GM21576 (cell line): Measurements from ENCODE around the gene ARHGEF16.

Experiments used
- ATAC-seq: cut with Tn5 transposase; IDR thresholded peaks from one replicate; pipeline ENCODE4 v1.9.1; 2021; ENCODE audit warnings: mild to moderate bottlenecking, moderate library complexity; ENCODE audit not compliant: unreplicated experiment

ARHGEF16 gene

GRCh38 chr1:3498986-3499385 lies 44.5 kb downstream of the ARHGEF16 start:
- no peak for ATAC-seq

DNA sequence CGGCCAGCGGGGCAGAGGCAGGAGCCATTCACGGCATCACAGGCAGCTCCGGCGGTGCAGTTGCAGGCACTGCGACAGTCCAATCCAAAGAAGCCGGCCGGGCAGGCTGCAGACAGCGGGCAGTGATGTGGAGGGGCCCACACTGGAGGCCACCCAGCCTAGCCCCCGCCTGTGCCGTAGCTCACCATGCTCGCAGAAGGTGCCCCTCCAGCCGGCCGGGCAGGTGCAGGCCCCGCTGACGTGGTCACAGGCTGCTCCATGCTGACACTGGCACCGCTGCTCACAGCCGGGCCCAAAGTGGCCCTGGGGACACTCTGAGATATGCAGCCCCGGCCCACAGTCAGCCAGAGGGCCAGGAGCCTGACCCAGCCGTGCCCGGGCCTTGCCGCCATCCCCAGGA lies 45.1 kb downstream of the ARHGEF16 start:
- ATAC-seq, result no peak

GRCh38 chr1:3500265-3500835 lies 45.9 kb downstream of the ARHGEF16 start:
- ATAC-seq, result no peak

- no peak for ATAC-seq
These were observed 47.0 kb downstream of the ARHGEF16 start for GRCh38 chr1:3501437-3501836.

DNA sequence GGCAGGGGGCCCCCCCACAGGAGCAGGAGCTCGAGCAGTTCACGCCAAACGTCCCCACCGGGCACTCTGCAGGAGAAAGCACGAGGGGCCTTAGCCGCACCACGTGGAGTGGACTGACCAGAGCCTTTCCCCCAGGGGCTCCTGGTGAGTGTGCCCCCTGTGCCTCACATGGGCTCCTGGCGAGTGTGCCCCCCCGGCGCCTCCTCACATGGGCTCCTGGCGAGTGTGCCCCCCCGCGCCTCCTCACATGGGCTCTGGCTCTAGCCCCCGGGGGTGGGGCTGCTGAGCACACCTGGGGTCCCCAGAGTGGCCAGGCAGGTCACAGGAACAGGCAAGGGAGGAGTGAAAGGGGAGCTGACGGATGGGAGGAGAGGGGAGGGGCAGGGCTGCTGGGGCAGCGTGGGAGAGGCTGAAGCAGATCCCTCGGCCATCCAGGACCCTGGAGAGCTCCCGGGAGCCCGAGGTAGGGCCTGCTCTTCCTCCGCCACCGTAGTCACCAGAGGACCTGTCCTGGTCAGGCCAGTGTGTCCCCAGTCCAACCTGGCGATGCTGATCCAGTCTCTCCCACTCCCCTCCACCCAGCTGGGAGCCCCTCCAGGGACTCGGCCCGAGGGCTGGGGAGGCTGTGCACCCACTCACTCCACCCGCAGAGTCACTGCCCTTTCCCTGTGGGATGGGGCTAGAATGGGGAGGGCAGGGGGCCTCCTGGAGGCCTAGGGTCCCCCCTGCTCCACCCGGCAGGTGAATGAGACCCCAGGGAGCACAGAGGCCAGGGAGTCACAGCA lies 47.6 kb downstream of the ARHGEF16 start:
- ATAC-seq, result no peak

- no peak for ATAC-seq
These were observed 48.4 kb downstream of the ARHGEF16 start for GRCh38 chr1:3502641-3503524.

DNA sequence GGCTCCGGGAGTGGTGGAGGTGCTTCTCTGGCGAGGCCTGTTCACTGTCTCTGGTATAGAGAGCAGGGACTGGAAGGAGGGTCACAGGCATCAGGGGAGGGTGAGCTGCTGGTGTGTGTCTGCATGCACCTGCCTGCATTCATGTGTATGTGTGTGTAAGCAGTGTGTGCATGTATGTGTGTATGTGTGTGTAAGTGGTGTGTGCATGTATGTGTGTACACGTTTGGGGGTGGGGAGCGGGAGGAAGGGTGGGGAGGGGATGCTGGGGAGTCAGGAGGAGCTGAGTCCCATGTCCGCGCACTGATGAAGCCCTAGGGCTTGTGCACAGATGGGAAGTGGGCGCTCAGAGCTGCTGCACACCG lies 49.0 kb downstream of the ARHGEF16 start:
- no peak for ATAC-seq

- ATAC-seq, result no peak
These were observed 49.8 kb downstream of the ARHGEF16 start for GRCh38 chr1:3504151-3504821.

DNA sequence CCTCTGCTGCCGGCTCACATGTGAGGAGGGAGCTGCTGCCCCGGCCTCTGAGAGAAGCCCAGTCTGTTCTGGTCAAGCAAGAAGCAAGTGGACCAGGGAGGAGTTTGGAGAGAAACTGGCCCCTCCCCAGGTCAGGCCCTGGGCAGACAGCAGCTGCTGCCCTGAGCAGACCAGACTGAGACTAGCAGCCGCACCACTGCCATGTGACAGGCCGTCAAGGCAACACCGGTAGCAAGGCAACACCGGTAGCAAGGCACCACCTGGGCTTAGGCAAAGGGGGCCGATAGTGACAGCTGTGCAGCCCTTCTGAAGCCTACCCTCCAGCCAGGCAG lies 50.3 kb downstream of the ARHGEF16 start:
- ATAC-seq, result no peak

GRCh38 chr1:3505161-3505560 lies 50.7 kb downstream of the ARHGEF16 start:
- no peak for ATAC-seq

DNA sequence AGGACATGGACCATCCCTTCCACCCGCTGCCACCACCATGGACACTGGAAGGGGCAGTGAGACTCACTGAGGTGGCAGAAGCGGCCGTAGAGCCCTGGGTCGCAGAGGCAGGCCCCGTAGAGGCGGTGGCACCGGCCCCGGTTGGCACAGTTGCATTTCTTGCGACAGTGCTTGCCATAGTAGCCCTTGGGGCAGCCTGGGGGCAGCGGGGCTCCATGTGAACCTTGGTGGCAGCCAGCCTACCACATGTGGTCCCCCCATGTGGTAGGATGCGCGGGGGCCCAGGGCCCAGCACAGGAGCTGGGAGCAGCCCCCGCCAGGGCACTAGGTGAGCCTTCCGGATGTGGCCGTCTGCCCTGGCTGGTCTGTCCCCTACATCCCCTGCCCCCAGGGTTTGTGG lies 51.6 kb downstream of the ARHGEF16 start:
- no peak for ATAC-seq

GRCh38 chr1:3506943-3507342 lies 52.5 kb downstream of the ARHGEF16 start:
- no peak for ATAC-seq

- no peak for ATAC-seq
These were observed 53.3 kb downstream of the ARHGEF16 start for GRCh38 chr1:3507636-3508275.

- no peak for ATAC-seq
These were observed 54.4 kb downstream of the ARHGEF16 start for GRCh38 chr1:3508757-3509415.

GRCh38 chr1:3509721-3510120 lies 55.3 kb downstream of the ARHGEF16 start:
- no peak for ATAC-seq

DNA sequence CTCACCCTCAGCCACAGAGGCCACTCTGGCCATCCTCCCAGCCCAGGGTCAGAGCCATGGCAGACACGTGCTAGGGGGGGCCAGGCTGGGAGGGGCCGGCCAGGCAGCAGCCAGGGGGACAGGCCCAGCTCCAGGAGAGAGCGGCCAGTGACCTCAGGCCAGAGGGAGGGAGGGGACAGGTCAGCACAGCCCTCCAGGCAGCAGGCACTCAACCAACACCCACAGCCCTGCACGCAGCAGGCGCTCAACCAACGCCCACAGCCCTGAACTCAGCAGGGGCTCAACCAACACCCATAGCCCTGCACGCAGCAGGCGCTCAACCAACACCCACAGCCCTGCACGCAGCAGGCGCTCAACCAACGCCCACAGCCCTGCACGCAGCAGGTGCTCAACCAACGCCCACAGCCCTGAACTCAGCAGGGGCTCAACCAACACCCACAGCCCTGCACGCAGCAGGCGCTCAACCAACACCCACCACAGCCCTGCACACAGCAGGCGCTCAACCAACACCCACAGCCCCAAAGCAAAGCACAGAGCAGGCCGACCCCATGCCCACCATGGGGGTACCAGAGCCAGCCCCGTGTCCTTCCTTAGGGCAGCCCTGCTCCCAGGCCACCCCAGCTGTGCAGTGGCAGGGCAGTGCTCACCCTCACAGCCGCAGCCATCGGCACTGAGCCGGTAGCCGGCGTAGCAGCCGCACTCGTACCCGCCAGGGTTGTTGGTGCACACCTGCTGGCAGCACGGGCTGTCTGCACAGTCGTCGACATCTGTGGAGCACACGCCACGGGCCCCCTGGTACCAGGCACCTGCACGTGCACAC lies 55.9 kb downstream of the ARHGEF16 start:
- ATAC-seq, result no peak

DNA sequence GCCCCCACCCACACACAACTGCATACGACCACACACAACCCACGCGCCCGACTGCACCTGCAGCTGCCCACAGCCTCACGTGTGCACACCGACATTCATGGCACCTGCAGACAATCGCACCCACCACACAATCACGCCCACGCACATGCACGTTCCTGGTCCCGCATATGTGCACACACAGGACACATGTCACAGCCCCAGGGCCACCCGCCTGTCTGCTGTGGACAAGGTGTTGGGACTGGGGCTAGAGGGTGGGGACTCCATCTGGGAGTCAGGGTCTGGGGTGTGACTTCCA lies 56.4 kb downstream of the ARHGEF16 start:
- ATAC-seq, result no peak

DNA sequence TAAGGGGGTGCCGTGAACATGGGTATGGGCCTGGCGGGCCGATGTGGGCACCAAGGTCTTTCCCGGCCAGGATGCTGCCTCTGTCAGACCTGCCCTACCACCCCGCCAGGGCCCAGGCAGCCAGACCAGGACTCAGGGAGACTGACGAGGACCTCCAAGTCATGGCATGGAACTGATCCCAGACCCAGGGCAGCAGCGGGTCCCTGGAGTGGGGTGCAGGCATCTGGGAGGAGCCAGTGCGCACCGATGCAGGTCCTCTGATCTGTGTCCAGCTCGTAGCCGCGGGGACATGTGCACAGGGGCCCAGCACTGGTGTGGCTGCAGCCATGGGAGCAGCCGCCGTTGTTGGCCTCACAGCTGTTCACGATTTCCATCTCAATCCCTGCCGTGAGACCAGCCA lies 56.8 kb downstream of the ARHGEF16 start:
- ATAC-seq, result no peak

DNA sequence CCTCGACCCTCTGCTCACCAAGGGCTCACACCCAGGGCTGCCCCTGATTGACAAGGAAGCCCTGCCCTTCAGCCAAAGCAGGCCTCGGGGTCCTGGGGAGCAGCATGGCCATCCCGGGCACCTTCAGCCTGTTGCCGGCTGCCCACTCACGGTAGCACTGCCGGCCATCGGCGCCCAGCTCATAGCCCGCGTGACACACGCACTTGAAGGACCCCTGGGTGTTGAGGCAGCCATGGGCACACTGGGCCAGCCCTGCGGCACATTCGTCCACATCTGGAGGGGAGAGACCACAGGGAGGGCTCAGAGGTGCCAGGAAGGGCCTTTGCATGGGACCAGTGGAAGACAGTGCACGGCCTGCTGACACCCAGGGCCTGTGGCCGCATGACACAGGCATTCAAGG lies 57.4 kb downstream of the ARHGEF16 start:
- no peak for ATAC-seq

GRCh38 chr1:3514404-3514803 lies 59.9 kb downstream of the ARHGEF16 start:
- no peak for ATAC-seq
